ENCODE data around the gene ZMYND15. TPM values are rescaled to one million over a fixed set of nuclear protein-coding genes. Genes with fewer than 3 reads are reported as not detected.

The ZMYND15 gene
- total RNA-seq, 1 donor from 2014 or later = not detected

GRCh38 chr17:4789951-4790704, 50.5 kb downstream of the ZMYND15 start:
- peak; percentile 60 to 94 (median 71) for TF ChIP-seq CTCF (IDR thresholded peaks at IDR 0.05)
- H3K4me3 ChIP-seq = peak overlapping the region; percentile 79 to 85

GRCh38 chr17:4790705-4791088, 51.1 kb downstream of the ZMYND15 start:
- Histone ChIP-seq H3K27me3 (no peaks in the 10 kb centered on the region), H3K36me3 (no peaks in the 10 kb centered on the region), H3K9me3 (no peaks in the 10 kb centered on the region), H3K4me1 (peaks cover 9 to 27% of the 10 kb centered on the region in 2 donors), H3K4me3 (peak overlapping the region; percentile 79 to 85), H3K27ac (peak overlapping the region; percentile 94 to 96)
- DNase-seq (ENCODE audit: low spot score in 2 of 2) = no peak
- intact Hi-C loops (cut with DNase I) = loop anchor here (1.0 kb wide), 3 partner anchors 17 to 80 kb away; partner anchors contain the start of genes ARRB2, MINK1 and PLD2
- no peak for TF ChIP-seq CTCF (IDR thresholded peaks at IDR 0.05)

More at GRCh38 chr17:4789951-4790704, 50.5 kb downstream of the ZMYND15 start:
- no peaks in the 10 kb centered on the region for H3K9me3 ChIP-seq
- intact Hi-C loops (cut with DNase I) = loop anchor here (1.0 to 5.0 kb wide), 4 partner anchors 17 to 80 kb away; partner anchors contain the start of genes ARRB2, MED11, MINK1 and PLD2
- H3K36me3 ChIP-seq = no peaks in the 10 kb centered on the region
- H3K27me3 ChIP-seq = no peaks in the 10 kb centered on the region
- peaks cover 9 to 30% of the 10 kb centered on the region in 2 donors for H3K4me1 ChIP-seq
- DNase-seq (ENCODE audit: low spot score in 2 of 2) = peak; percentile 64 to 92
- H3K27ac ChIP-seq = peak overlapping the region; percentile 94 to 96

GRCh38 chr17:4795168-4795567, 55.5 kb downstream of the ZMYND15 start:
- Histone ChIP-seq H3K9me3 (no peaks in the 10 kb centered on the region), H3K27ac (peak overlapping the region in 1 of 2 donors; percentile 83), H3K4me3 (no peak overlapping the region), H3K36me3 (peaks cover 13 to 22% of the 10 kb centered on the region in 2 donors), H3K4me1 (peaks cover 0 to 11% of the 10 kb centered on the region in 2 donors), H3K27me3 (no peaks in the 10 kb centered on the region)
- DNase-seq (ENCODE audit: low spot score in 2 of 2) = no peak
- no peak for TF ChIP-seq CTCF (IDR thresholded peaks at IDR 0.05)
- intact Hi-C loops (cut with DNase I) = no loop called here

Other genes starting within 250 kb of the ZMYND15 start
- 107 TPM for gene SPNS2, start 241.0 kb upstream of the ZMYND15 start, total RNA-seq
- gene MYBBP1A, start 184.4 kb upstream of the ZMYND15 start, total RNA-seq = 94.5 TPM
- not detected for gene GGT6, start 179.3 kb upstream of the ZMYND15 start, total RNA-seq
- 15.6 TPM for gene SMTNL2, start 155.3 kb upstream of the ZMYND15 start, total RNA-seq
- gene ALOX15, start 98.2 kb upstream of the ZMYND15 start, total RNA-seq = not detected
- 22.8 TPM for gene PELP1, start 35.7 kb upstream of the ZMYND15 start, total RNA-seq
- 43.4 TPM for gene ARRB2, start 29.2 kb upstream of the ZMYND15 start, total RNA-seq
- 10.9 TPM for gene MED11, start 8.4 kb upstream of the ZMYND15 start, total RNA-seq
- 12.5 TPM for gene CXCL16, start 95 bp downstream of the ZMYND15 start, total RNA-seq
- not detected for gene TM4SF5, start 32.1 kb downstream of the ZMYND15 start, total RNA-seq
- not detected for gene VMO1, start 46.5 kb downstream of the ZMYND15 start, total RNA-seq
- not detected for gene GLTPD2, start 49.1 kb downstream of the ZMYND15 start, total RNA-seq
- 160 TPM for gene PSMB6, start 56.3 kb downstream of the ZMYND15 start, total RNA-seq
- 64.5 TPM for gene PLD2, start 67.3 kb downstream of the ZMYND15 start, total RNA-seq
- gene MINK1, start 93.5 kb downstream of the ZMYND15 start, total RNA-seq = 45.6 TPM
- not detected for gene C17orf107, start 159.7 kb downstream of the ZMYND15 start, total RNA-seq
- gene CHRNE, start 163.3 kb downstream of the ZMYND15 start, total RNA-seq = not detected
- gene GP1BA, start 192.4 kb downstream of the ZMYND15 start, total RNA-seq = not detected
- 56.2 TPM for gene SLC25A11, start 200.2 kb downstream of the ZMYND15 start, total RNA-seq
- 164 TPM for gene RNF167, start 200.4 kb downstream of the ZMYND15 start, total RNA-seq
- 1,046 TPM for gene PFN1, start 208.7 kb downstream of the ZMYND15 start, total RNA-seq
- gene ENO3, start 211.3 kb downstream of the ZMYND15 start, total RNA-seq = not detected
- 4.9 TPM for gene SPAG7, start 228.0 kb downstream of the ZMYND15 start, total RNA-seq
- 72.1 TPM for gene CAMTA2, start 247.8 kb downstream of the ZMYND15 start, total RNA-seq